ENCODE results near the gene RNF112. TPM values are rescaled to one million over a fixed set of nuclear protein-coding genes. Genes with fewer than 3 reads are reported as not detected.
A peak's percentile ranks its signal among the peaks of the same experiment; 100 is the strongest.
"Not testable (repeated sequence)": the region's sequence is repeated elsewhere in the genome, so short reads cannot be mapped to it uniquely, and the experiment has no call there.

RNF112 gene
- total RNA-seq, 5 donors from 2014 or later (not counting 1 experiment from before 2014, with no cell fraction given): 0.40 to 1.8 (median 1.2) TPM

DNA sequence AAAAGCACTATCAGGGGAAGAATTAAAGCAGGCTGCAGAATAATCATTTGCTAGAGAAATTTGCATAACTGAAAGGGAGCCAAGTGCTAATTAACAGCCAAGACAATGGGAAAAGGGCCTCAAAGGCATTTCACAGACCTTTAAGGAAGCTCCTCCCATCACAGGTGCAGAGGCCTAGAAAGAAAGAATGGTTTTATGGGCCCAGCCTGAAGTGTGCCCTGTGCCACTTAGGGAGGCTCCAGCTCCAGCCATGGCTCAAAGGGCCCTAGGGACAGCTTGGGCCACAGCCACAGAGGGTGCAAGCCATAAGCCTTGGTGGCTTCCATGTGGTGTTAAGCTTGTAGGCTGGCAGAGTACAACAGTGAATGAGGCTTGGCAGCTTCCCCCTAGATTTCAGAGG is 50.1 kb downstream of the RNF112 start:
- Histone ChIP-seq H3K9me3 (no peaks in the 10 kb centered on the region), H3K4me3 (ENCODE audit: control insufficient read depth in 1 of 2, extremely low read depth in 1 of 2, low read length in 1 of 2) (no peak overlapping the region), H3K36me3 (ENCODE audit: control insufficient read depth in 2 of 2, extremely low read depth in 1 of 2, insufficient read depth in 1 of 2, low read length in 1 of 2) (no peaks in the 10 kb centered on the region), H3K4me1 (ENCODE audit: control insufficient read depth in 1 of 2, extremely low read depth in 1 of 2, insufficient read depth in 2 of 2, low read length in 2 of 2) (peaks cover 18 to 42% of the 10 kb centered on the region in 2 experiments), H3K27me3 (replicated peaks in 1 of 2; ENCODE audit: control insufficient read depth in 2 of 2, extremely low read depth in 1 of 2, insufficient read depth in 2 of 2, low read length in 1 of 2) (no peaks in the 10 kb centered on the region), H3K27ac (ENCODE audit: low read length) (no peak overlapping the region)
- H3K27ac Mint-ChIP-seq: peak overlapping the region in 1 of 2 donors; percentile 44
- no peaks in the 10 kb centered on the region for H3K27me3 Mint-ChIP-seq
- POLR2A ChIA-PET: interaction anchor here in 1 of 2 donors (0.6 kb wide), 1 partner anchor 54 kb away, joined by 5 read pairs; no protein-coding TSS in a partner anchor
- no peaks in the 10 kb centered on the region for H3K9me3 Mint-ChIP-seq
- no peaks in the 10 kb centered on the region for H3K36me3 Mint-ChIP-seq
- DNase-seq (no peak), ATAC-seq (replicated peaks in 1 of 4) (no peak)
- CTCF ChIA-PET: no interaction called here
- H3K4me1 Mint-ChIP-seq: peaks cover 50 to 64% (median 64%) of the 10 kb centered on the region in 3 donors
- no peak overlapping the region for H3K4me3 Mint-ChIP-seq

DNA sequence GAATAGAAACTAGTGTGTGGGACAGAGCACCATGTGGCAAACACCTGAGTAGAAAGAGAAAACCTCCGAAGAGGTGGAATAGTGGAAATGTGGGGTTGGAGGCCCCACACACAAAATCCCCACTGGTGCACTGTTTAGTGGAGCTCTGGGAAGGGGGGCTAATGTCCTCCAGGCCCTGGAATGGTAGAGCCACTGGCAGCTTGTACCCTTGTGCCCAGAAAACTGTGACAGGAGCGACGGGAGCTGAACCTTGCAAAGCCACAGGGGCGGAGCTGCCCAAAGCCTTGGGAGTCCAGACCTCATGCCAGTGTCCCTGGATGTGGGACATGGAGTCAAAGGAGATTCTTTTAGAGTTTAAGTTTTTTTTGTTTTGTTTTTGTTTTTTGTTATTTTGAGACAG is 50.6 kb downstream of the RNF112 start:
- no peaks in the 10 kb centered on the region for H3K27me3 ChIP-seq (replicated peaks in 1 of 2; ENCODE audit: control insufficient read depth in 2 of 2, extremely low read depth in 1 of 2, insufficient read depth in 2 of 2, low read length in 1 of 2)
- peaks cover 18 to 42% of the 10 kb centered on the region in 2 experiments for H3K4me1 ChIP-seq (ENCODE audit: control insufficient read depth in 1 of 2, extremely low read depth in 1 of 2, insufficient read depth in 2 of 2, low read length in 2 of 2)
- H3K4me3 ChIP-seq (ENCODE audit: control insufficient read depth in 1 of 2, extremely low read depth in 1 of 2, low read length in 1 of 2): no peak overlapping the region
- ATAC-seq (replicated peaks in 1 of 4) (no peak), DNase-seq (no peak)
- Mint-ChIP-seq H3K9me3 (no peaks in the 10 kb centered on the region), H3K27ac (peak overlapping the region in 1 of 2 donors; percentile 22), H3K4me3 (no peak overlapping the region), H3K36me3 (no peaks in the 10 kb centered on the region), H3K4me1 (peaks cover 47 to 63% (median 63%) of the 10 kb centered on the region in 3 donors), H3K27me3 (no peaks in the 10 kb centered on the region)
- no peak overlapping the region for H3K27ac ChIP-seq (ENCODE audit: low read length)
- ChIA-PET POLR2A (no interaction called here), CTCF (no interaction called here)
- H3K36me3 ChIP-seq (ENCODE audit: control insufficient read depth in 2 of 2, extremely low read depth in 1 of 2, insufficient read depth in 1 of 2, low read length in 1 of 2): no peaks in the 10 kb centered on the region
- WGBS (ENCODE audit: insufficient coverage): 96% methylated on average over 3 of the region's 4 CpGs
- no peaks in the 10 kb centered on the region for H3K9me3 ChIP-seq

DNA sequence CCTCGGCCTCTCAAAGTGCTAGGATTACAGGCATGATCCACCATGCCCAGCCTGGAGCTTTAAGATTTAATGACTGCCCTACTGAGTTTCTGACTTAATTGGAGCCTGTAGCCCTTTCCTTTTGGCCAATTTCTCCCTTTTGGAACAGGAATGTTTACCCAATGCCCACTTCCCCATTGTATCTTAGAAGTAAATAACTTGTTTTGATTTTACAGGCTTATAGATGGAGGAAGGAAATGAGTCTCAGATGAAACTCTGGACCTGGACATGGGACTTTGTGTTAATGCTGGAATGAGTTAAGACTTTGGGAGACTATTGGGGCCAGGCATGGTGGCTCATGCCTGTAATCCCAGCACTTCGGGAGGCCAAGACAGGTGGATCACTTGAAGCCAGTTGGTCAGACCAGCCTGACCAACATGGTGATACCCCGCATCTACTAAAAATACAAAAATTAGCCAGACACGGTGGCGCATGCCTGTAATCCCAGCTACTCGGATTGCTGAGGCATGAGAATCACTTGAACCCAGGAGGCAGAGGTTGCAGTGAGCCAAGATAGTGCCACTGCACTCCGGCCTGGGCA is 51.5 kb downstream of the RNF112 start:
- H3K4me3 ChIP-seq (ENCODE audit: control insufficient read depth in 1 of 2, extremely low read depth in 1 of 2, low read length in 1 of 2); H3K9me3 Mint-ChIP-seq; H3K36me3 ChIP-seq (ENCODE audit: control insufficient read depth in 2 of 2, extremely low read depth in 1 of 2, insufficient read depth in 1 of 2, low read length in 1 of 2); H3K27me3 ChIP-seq (replicated peaks in 1 of 2; ENCODE audit: control insufficient read depth in 2 of 2, extremely low read depth in 1 of 2, insufficient read depth in 2 of 2, low read length in 1 of 2); POLR2A ChIA-PET; DNase-seq; ATAC-seq (replicated peaks in 1 of 4); H3K36me3 Mint-ChIP-seq; H3K9me3 ChIP-seq; H3K27me3 Mint-ChIP-seq; CTCF ChIA-PET: not testable (repeated sequence)
- peaks cover 40 to 56% (median 54%) of the 10 kb centered on the region in 3 donors for H3K4me1 Mint-ChIP-seq
- H3K4me1 ChIP-seq (ENCODE audit: control insufficient read depth in 1 of 2, extremely low read depth in 1 of 2, insufficient read depth in 2 of 2, low read length in 2 of 2): peaks cover 18 to 42% of the 10 kb centered on the region in 2 experiments
- peak overlapping the region; percentile 95 to 97 for H3K27ac Mint-ChIP-seq
- 92% methylated on average over 6 of the region's 7 CpGs for WGBS (ENCODE audit: insufficient coverage)
- H3K27ac ChIP-seq (ENCODE audit: low read length): peak overlapping the region; percentile 62
- H3K4me3 Mint-ChIP-seq: peak overlapping the region in 1 of 3 donors; percentile 67

DNA sequence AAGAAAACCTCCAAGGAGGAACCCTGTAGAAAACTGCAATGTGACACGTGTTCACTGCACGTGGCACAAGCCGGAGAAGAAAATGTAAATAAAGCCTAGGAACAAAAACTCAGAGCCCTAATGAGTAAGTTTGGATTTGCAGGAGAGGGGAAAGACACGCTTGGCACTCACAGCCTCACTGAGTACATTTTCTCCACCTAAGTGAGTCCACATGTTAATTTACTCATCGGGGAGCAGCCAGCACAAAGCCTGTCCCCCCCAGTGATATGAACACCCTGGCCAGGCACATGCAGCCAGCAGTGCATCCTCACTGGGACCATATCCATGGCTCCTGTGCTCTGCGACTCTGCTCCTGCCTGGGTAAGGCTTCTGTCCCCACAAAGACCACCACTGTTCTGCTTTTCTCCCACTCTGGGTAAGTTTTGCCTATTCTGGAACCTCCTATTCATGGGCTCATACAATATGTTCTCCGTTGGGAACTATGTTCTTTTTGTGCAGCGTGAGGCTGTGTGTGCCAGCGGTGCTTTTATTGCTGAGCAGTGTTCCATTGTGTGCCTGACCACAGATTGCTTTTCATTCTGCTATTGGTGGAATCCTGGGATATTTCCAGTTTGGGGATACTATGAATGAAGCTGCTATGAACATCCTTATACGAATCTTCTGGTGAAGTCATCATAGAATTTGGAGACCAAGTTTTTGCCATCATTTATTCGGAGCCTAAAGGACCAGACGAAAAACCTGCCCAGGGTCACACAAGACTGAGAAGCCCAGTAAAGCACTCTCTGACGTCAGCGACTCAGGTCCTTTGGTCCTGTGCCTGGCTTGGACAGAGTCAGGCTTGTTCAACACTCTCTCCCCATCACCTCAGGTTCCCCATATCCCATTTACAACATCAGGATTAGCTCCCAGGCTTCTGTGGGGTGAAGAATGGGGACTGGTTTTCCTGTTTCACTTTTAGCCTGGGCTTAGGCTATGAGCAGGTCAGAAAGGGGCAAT is 53.3 kb downstream of the RNF112 start:
- CTCF ChIA-PET: interaction anchor here in 1 of 2 donors (0.6 kb wide), 1 partner anchor 180 kb away, joined by 6 read pairs; no protein-coding TSS in a partner anchor
- no peak overlapping the region for H3K4me3 ChIP-seq (ENCODE audit: control insufficient read depth in 1 of 2, extremely low read depth in 1 of 2, low read length in 1 of 2)
- H3K4me1 Mint-ChIP-seq: peaks cover 40 to 48% (median 46%) of the 10 kb centered on the region in 3 donors
- POLR2A ChIA-PET: interaction anchor here in 1 of 2 donors (0.7 kb wide), 2 partner anchors 20 to 73 kb away, joined by 6 to 10 read pairs; no protein-coding TSS in a partner anchor
- no peaks in the 10 kb centered on the region for H3K27me3 Mint-ChIP-seq
- H3K4me1 ChIP-seq (ENCODE audit: control insufficient read depth in 1 of 2, extremely low read depth in 1 of 2, insufficient read depth in 2 of 2, low read length in 2 of 2): peaks cover 18 to 42% of the 10 kb centered on the region in 2 experiments
- no peaks in the 10 kb centered on the region for H3K9me3 Mint-ChIP-seq
- no peaks in the 10 kb centered on the region for H3K36me3 ChIP-seq (ENCODE audit: control insufficient read depth in 2 of 2, extremely low read depth in 1 of 2, insufficient read depth in 1 of 2, low read length in 1 of 2)
- peak overlapping the region; percentile 95 to 97 for H3K27ac Mint-ChIP-seq
- peak overlapping the region in 1 of 3 donors; percentile 67 for H3K4me3 Mint-ChIP-seq
- DNase-seq (no peak), ATAC-seq (replicated peaks in 1 of 4) (no peak)
- no peaks in the 10 kb centered on the region for H3K36me3 Mint-ChIP-seq
- H3K9me3 ChIP-seq: no peaks in the 10 kb centered on the region
- H3K27ac ChIP-seq (ENCODE audit: low read length): peak overlapping the region; percentile 62
- 98% methylated on average over 7 of the region's 14 CpGs for WGBS (ENCODE audit: insufficient coverage)
- no peaks in the 10 kb centered on the region for H3K27me3 ChIP-seq (replicated peaks in 1 of 2; ENCODE audit: control insufficient read depth in 2 of 2, extremely low read depth in 1 of 2, insufficient read depth in 2 of 2, low read length in 1 of 2)

Other genes starting within 250 kb of the RNF112 start
- gene EPN2, start 173.9 kb upstream of the RNF112 start, total RNA-seq: 1 to 10 TPM; 5.5 to 9.8 (median 8.4) TPM
- gene B9D1, start 48.5 kb upstream of the RNF112 start, total RNA-seq: 1 to 10 TPM; 1.2 to 2.5 (median 2.1) TPM
- gene MAPK7, start 32.7 kb upstream of the RNF112 start, total RNA-seq: 10 to 100 TPM; 14.6 to 29.8 (median 27.9) TPM
- gene MFAP4, start 24.0 kb upstream of the RNF112 start, total RNA-seq: under 1 TPM in 3 of 5 donors, not detected in 2; 0.18 to 0.63 (median 0.46) TPM
- under 1 TPM in 4 of 5 donors, not detected in 1; 0.10 to 0.66 (median 0.31) TPM for gene SLC47A1, start 122.6 kb downstream of the RNF112 start, total RNA-seq
- 10 to 100 TPM; 21.9 to 38.0 (median 35.7) TPM for gene ALDH3A2, start 237.5 kb downstream of the RNF112 start, total RNA-seq